Panc1 (cell line): Measurements from ENCODE around the gene RAB5A.

Experiments used
- CTCF ChIP-seq: fragments of 450-650 bp; IDR thresholded peaks from 2 replicates; pipeline ENCODE4 v1.5.1; 2017; ENCODE audit warnings: mild to moderate bottlenecking
- POLR2AphosphoS5 ChIP-seq: IDR thresholded peaks from 2 replicates; pipeline ENCODE4 v1.6.1; 2012; ENCODE audit warnings: mild to moderate bottlenecking, low read depth, low read length, moderate library complexity
- REST ChIP-seq, 2 experiments: IDR thresholded peaks; 2 replicates each; pipeline ENCODE4 v1.6.1; 2011 to 2012; ENCODE audit warnings: low read depth in 2 of 2, control low read depth in 1 of 2, low read length in 1 of 2, mild to moderate bottlenecking in 1 of 2, moderate library complexity in 1 of 2; ENCODE audit not compliant: insufficient read depth in 1 of 2

- TF ChIP-seq CTCF: no peak
- no peak for TF ChIP-seq POLR2AphosphoS5
- no peak for TF ChIP-seq REST (IDR thresholded peaks at IDR 0.05; ENCODE audit: insufficient read depth in 1 of 2, low read depth in 2 of 2, low read length in 1 of 2)
These were observed 43.2 kb upstream of the RAB5A start for GRCh38 chr3:19903649-19904048.
